Activated naive CD4-positive, alpha-beta T cell treated with anti-CD3 and anti-CD28 coated beads, Interleukin-2, amount 50 U/mL, for 16 hours (primary cell): Measurements from ENCODE around the gene THEMIS.
"Not testable (repeated sequence)": the region's sequence is repeated elsewhere in the genome, so short reads cannot be mapped to it uniquely, and the experiment has no call there.

Experiments
- DNase-seq: peaks from one replicate; pipeline ENCODE4 v3.0.0-alpha.2; 2020

The THEMIS gene

GRCh38 chr6:127791779-127792528 is 108.9 kb downstream of the THEMIS start:
- DNase-seq = no peak

- no peak for DNase-seq
Measured at GRCh38 chr6:127790571-127790970, 110.3 kb downstream of the THEMIS start.

GRCh38 chr6:127786109-127786508 is 114.7 kb downstream of the THEMIS start:
- no peak for DNase-seq

GRCh38 chr6:127784468-127784867 is 116.4 kb downstream of the THEMIS start:
- no peak for DNase-seq

GRCh38 chr6:127781636-127782272 is 119.1 kb downstream of the THEMIS start:
- DNase-seq = not testable (repeated sequence)

- DNase-seq = no peak
Measured at GRCh38 chr6:127776320-127776719, 124.5 kb downstream of the THEMIS start.

- DNase-seq = no peak
Measured at GRCh38 chr6:127775371-127775770, 125.5 kb downstream of the THEMIS start.

GRCh38 chr6:127768745-127769144 is 132.1 kb downstream of the THEMIS start:
- no peak for DNase-seq

- no peak for DNase-seq
Measured at GRCh38 chr6:127768223-127768622, 132.6 kb downstream of the THEMIS start.

- no peak for DNase-seq
Measured at GRCh38 chr6:127765949-127766348, 134.9 kb downstream of the THEMIS start.

GRCh38 chr6:127762284-127762683 is 138.6 kb downstream of the THEMIS start:
- DNase-seq = no peak

GRCh38 chr6:127761084-127761483 is 139.8 kb downstream of the THEMIS start:
- DNase-seq = no peak

GRCh38 chr6:127749095-127749494 is 151.8 kb downstream of the THEMIS start:
- DNase-seq = no peak

- DNase-seq = no peak
Measured at GRCh38 chr6:127748290-127748689, 152.6 kb downstream of the THEMIS start.

GRCh38 chr6:127738423-127738822 is 162.4 kb downstream of the THEMIS start:
- DNase-seq = no peak

GRCh38 chr6:127737768-127738167 is 163.1 kb downstream of the THEMIS start:
- no peak for DNase-seq

- peak; percentile 20 for DNase-seq
Measured at GRCh38 chr6:127737009-127737486, 163.8 kb downstream of the THEMIS start.

GRCh38 chr6:127732927-127733326 is 167.9 kb downstream of the THEMIS start:
- no peak for DNase-seq

- no peak for DNase-seq
Measured at GRCh38 chr6:127727260-127727953, 173.5 kb downstream of the THEMIS start.

GRCh38 chr6:127725821-127726220 is 175.0 kb downstream of the THEMIS start:
- DNase-seq = no peak

- no peak for DNase-seq
Measured at GRCh38 chr6:127718694-127719093, 182.2 kb downstream of the THEMIS start.

- DNase-seq = no peak
Measured at GRCh38 chr6:127717384-127717783, 183.5 kb downstream of the THEMIS start.

- DNase-seq = no peak
Measured at GRCh38 chr6:127716465-127716864, 184.4 kb downstream of the THEMIS start.

GRCh38 chr6:127710668-127711067 is 190.2 kb downstream of the THEMIS start:
- no peak for DNase-seq
